HG02623 (cell line): ENCODE results near the gene VSIG10.

Experiments
- ATAC-seq: cut with Tn5 transposase; IDR thresholded peaks from one replicate; pipeline ENCODE4 v1.9.1; 2021; ENCODE audit warnings: moderate library complexity; ENCODE audit not compliant: unreplicated experiment

The VSIG10 gene

GRCh38 chr12:118060301-118061010, 43.4 kb downstream of the VSIG10 start:
- no peak for ATAC-seq

- ATAC-seq, result no peak
Observed at GRCh38 chr12:118059341-118060191, 44.2 kb downstream of the VSIG10 start.

GRCh38 chr12:118058881-118059280, 44.9 kb downstream of the VSIG10 start:
- no peak for ATAC-seq

GRCh38 chr12:118058227-118058626, 45.6 kb downstream of the VSIG10 start:
- no peak for ATAC-seq

- ATAC-seq, result no peak
Observed at GRCh38 chr12:118055865-118056773, 47.7 kb downstream of the VSIG10 start.

- no peak for ATAC-seq
Observed at GRCh38 chr12:118055144-118055557, 48.7 kb downstream of the VSIG10 start.

GRCh38 chr12:118053071-118053985, 50.5 kb downstream of the VSIG10 start:
- no peak for ATAC-seq

- ATAC-seq, result no peak
Observed at GRCh38 chr12:118052324-118053070, 51.3 kb downstream of the VSIG10 start.

- no peak for ATAC-seq
Observed at GRCh38 chr12:118050972-118051910, 52.6 kb downstream of the VSIG10 start.

GRCh38 chr12:118046430-118046829, 57.4 kb downstream of the VSIG10 start:
- no peak for ATAC-seq

- no peak for ATAC-seq
Observed at GRCh38 chr12:118044577-118044976, 59.2 kb downstream of the VSIG10 start.

GRCh38 chr12:118044075-118044474, 59.7 kb downstream of the VSIG10 start:
- no peak for ATAC-seq

GRCh38 chr12:118042091-118042490, 61.7 kb downstream of the VSIG10 start:
- ATAC-seq, result no peak

- ATAC-seq, result no peak
Observed at GRCh38 chr12:118038137-118038536, 65.7 kb downstream of the VSIG10 start.

- ATAC-seq, result no peak
Observed at GRCh38 chr12:118036672-118037411, 67.0 kb downstream of the VSIG10 start.

- peak; percentile 77 for ATAC-seq
Observed at GRCh38 chr12:118035190-118036041, 68.4 kb downstream of the VSIG10 start.
